Measurements from ENCODE around the gene MOCS3.
A peak's percentile ranks its signal among the peaks of the same experiment; 100 is the strongest.
"Not testable (repeated sequence)": the region's sequence is repeated elsewhere in the genome, so short reads cannot be mapped to it uniquely, and the experiment has no call there.

MOCS3 gene

GRCh38 chr20:50932016-50932485 lies 26.6 kb upstream of the MOCS3 start:
- no peak for DNase-seq

- no peak for DNase-seq
These were observed 25.8 kb upstream of the MOCS3 start for GRCh38 chr20:50932691-50933280.

GRCh38 chr20:50933589-50933988 lies 25.0 kb upstream of the MOCS3 start:
- no peak for DNase-seq

GRCh38 chr20:50943069-50943468 lies 15.5 kb upstream of the MOCS3 start:
- DNase-seq = no peak

- DNase-seq = no peak
These were observed 10.4 kb upstream of the MOCS3 start for GRCh38 chr20:50948132-50948785.

GRCh38 chr20:50953196-50953595 lies 5.4 kb upstream of the MOCS3 start:
- no peak for DNase-seq

GRCh38 chr20:50953821-50954220 lies 4.8 kb upstream of the MOCS3 start:
- DNase-seq = no peak

- no peak for DNase-seq
These were observed 1.3 kb upstream of the MOCS3 start for GRCh38 chr20:50957276-50957675.

- peak; percentile 66 to 92 (median 84) for DNase-seq
These were observed 612 bp upstream of the MOCS3 start, which contains the start of gene DPM1 for GRCh38 chr20:50957798-50958614. Gene DPM1 (minus strand): TSS chr20:50958532. CDS start chr20:50958523, 9 bp downstream.

- no peak for DNase-seq
These were observed 1.0 kb downstream of the MOCS3 start for GRCh38 chr20:50959543-50960126.

GRCh38 chr20:50967586-50967985 lies 9.0 kb downstream of the MOCS3 start:
- DNase-seq = no peak

GRCh38 chr20:50968289-50968688 lies 9.7 kb downstream of the MOCS3 start:
- DNase-seq = no peak

GRCh38 chr20:50969435-50969834 lies 10.8 kb downstream of the MOCS3 start:
- no peak for DNase-seq

GRCh38 chr20:50969912-50970311 lies 11.3 kb downstream of the MOCS3 start:
- no peak for DNase-seq

- no peak for DNase-seq
These were observed 17.2 kb downstream of the MOCS3 start for GRCh38 chr20:50975701-50976330.

- DNase-seq = no peak
These were observed 18.7 kb downstream of the MOCS3 start for GRCh38 chr20:50977066-50978021.

- not testable (repeated sequence) for DNase-seq
These were observed 19.9 kb downstream of the MOCS3 start for GRCh38 chr20:50978533-50978932.

GRCh38 chr20:50980071-50980681 lies 21.6 kb downstream of the MOCS3 start:
- no peak for DNase-seq

- peak in 4 of 5 experiments; percentile 20 to 52 (median 41) for DNase-seq
These were observed 22.5 kb downstream of the MOCS3 start for GRCh38 chr20:50980851-50981713.

GRCh38 chr20:50981714-50982048 lies 23.1 kb downstream of the MOCS3 start:
- no peak for DNase-seq
